Fibroblast of lung (primary cell): Measurements from ENCODE around the gene HOXB1. TPM values are rescaled to one million over a fixed set of nuclear protein-coding genes. Genes with fewer than 3 reads are reported as not detected.

Experiments
- DNase-seq, 2 donors: peaks; one replicate each; pipeline versions ENCODE4 v3.0.0 to v3.0.0-alpha.2; 2010; ENCODE audit warnings: low read depth in 2 of 2
- H2AFZ ChIP-seq: 2 replicates; pipeline ENCODE4 v1.5.1; 2012; ENCODE audit warnings: low read length, control low read depth, inconsistent platforms
- H3K27ac ChIP-seq: 2 replicates; pipeline ENCODE4 v1.5.1; 2011; ENCODE audit warnings: low read length, control low read depth; ENCODE audit not compliant: insufficient read depth
- H3K27me3 ChIP-seq: 2 replicates; pipeline ENCODE4 v1.5.1; 2011; ENCODE audit warnings: mild to moderate bottlenecking, low read length; ENCODE audit not compliant: control insufficient read depth, insufficient read depth
- H3K36me3 ChIP-seq: 2 replicates; pipeline ENCODE4 v1.5.1; 2011; ENCODE audit warnings: low read length; ENCODE audit not compliant: control insufficient read depth, insufficient read depth
- H3K4me1 ChIP-seq: 2 replicates; pipeline ENCODE4 v1.5.1; 2011; ENCODE audit warnings: low read length; ENCODE audit not compliant: control insufficient read depth, insufficient read depth; ENCODE audit errors: extremely low read depth
- H3K4me2 ChIP-seq: 2 replicates; pipeline ENCODE4 v1.5.1; 2011; ENCODE audit warnings: low read length, control low read depth; ENCODE audit not compliant: insufficient read depth; ENCODE audit errors: extremely low read depth
- H3K4me3 ChIP-seq, 4 experiments: fragments of 200-600 bp in 1 of 4; sonication (generic) in 1 of 4; replicated peaks in 1 of 4; 2 replicates each; pipeline ENCODE4 v1.5.1; 2011 to 2016; ENCODE audit warnings: low read length in 4 of 4, low read depth in 3 of 4, mild to moderate bottlenecking in 3 of 4, control low read depth in 2 of 4, inconsistent platforms in 1 of 4, mixed read lengths in 1 of 4; ENCODE audit not compliant: insufficient read depth in 1 of 4; ENCODE audit errors: control extremely low read depth in 1 of 4
- H3K79me2 ChIP-seq: 2 replicates; pipeline ENCODE4 v1.5.1; 2012; ENCODE audit warnings: mild to moderate bottlenecking, low read length, inconsistent platforms; ENCODE audit not compliant: control insufficient read depth, insufficient read depth
- H3K9ac ChIP-seq: 2 replicates; pipeline ENCODE4 v1.5.1; 2011; ENCODE audit warnings: mild to moderate bottlenecking, low read length, control low read depth; ENCODE audit not compliant: insufficient read depth
- H3K9me3 ChIP-seq: 2 replicates; pipeline ENCODE4 v1.5.1; 2012; ENCODE audit warnings: low read depth, low read length; ENCODE audit not compliant: control insufficient read depth, insufficient read depth
- H4K20me1 ChIP-seq: 2 replicates; pipeline ENCODE4 v1.5.1; 2011; ENCODE audit warnings: low read length; ENCODE audit not compliant: control insufficient read depth, insufficient read depth; ENCODE audit errors: extremely low read depth
- EZH2 ChIP-seq: IDR thresholded peaks from 2 replicates; pipeline ENCODE4 v1.5.1; 2012; ENCODE audit warnings: low read length, control low read depth, mild to moderate bottlenecking; ENCODE audit errors: missing control alignments
- polyA plus RNA-seq, 2 donors: library from polyadenylated mRNA; depleted of rRNA in 1 of 2; stranded (reverse) in 1 of 2; unstranded in 1 of 2; fragments of >200 nt; gene quantifications; 2 replicates each; pipeline ENCODE4 v1.2.1, GENCODE V29; 2011 to 2012; ENCODE audit warnings: missing spikeins in 1 of 2
- total RNA-seq: library from RNA; depleted of rRNA; stranded (reverse); fragments of >200 nt; gene quantifications from 2 replicates; pipeline ENCODE4 v1.2.1, GENCODE V29; 2014
- TF ChIP-seq, protein P1 (sequence below), 2 donors: IDR thresholded peaks in 1 of 2; conservative IDR thresholded peaks in 1 of 2; 1 replicate in 1 of 2; 2 replicates in 1 of 2; pipeline ENCODE4 v1.5.1; 2011 to 2012; ENCODE audit warnings: low read length in 2 of 2, control low read depth in 1 of 2, inconsistent platforms in 1 of 2, low read depth in 1 of 2, mild to moderate bottlenecking in 1 of 2

The HOXB1 gene
- total and polyA plus RNA-seq, 2 donors (not counting 1 experiment from before 2014, with no cell fraction given), result not detected

DNA sequence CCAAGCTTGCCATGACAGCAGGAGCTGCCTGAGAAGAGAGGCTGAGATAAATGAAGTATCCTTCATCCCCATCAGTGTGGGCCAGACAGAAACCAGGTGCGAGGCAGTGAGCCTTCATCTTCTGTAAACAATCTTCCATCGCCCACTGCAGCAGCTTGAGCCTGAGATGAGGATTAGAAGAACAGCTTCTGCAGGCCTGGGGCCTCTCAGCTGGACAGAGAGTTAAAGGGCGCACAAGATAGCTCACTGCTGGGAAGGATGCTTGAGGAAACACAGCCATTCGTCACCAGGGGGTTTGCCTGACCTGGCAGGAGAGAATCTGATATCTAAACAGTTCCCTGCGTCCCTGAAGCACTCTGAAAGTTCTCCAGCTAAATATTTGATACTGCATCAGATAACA, 27.1 kb downstream of the HOXB1 start:
- no peak overlapping the region for H2AFZ ChIP-seq
- no peaks in the 10 kb centered on the region for H3K79me2 ChIP-seq
- H3K27me3 ChIP-seq, result no peaks in the 10 kb centered on the region
- no peaks in the 10 kb centered on the region for H4K20me1 ChIP-seq
- H3K4me3 ChIP-seq, result no peak overlapping the region
- no peak overlapping the region for H3K9ac ChIP-seq
- H3K27ac ChIP-seq, result no peak overlapping the region
- TF ChIP-seq, protein P1, sequence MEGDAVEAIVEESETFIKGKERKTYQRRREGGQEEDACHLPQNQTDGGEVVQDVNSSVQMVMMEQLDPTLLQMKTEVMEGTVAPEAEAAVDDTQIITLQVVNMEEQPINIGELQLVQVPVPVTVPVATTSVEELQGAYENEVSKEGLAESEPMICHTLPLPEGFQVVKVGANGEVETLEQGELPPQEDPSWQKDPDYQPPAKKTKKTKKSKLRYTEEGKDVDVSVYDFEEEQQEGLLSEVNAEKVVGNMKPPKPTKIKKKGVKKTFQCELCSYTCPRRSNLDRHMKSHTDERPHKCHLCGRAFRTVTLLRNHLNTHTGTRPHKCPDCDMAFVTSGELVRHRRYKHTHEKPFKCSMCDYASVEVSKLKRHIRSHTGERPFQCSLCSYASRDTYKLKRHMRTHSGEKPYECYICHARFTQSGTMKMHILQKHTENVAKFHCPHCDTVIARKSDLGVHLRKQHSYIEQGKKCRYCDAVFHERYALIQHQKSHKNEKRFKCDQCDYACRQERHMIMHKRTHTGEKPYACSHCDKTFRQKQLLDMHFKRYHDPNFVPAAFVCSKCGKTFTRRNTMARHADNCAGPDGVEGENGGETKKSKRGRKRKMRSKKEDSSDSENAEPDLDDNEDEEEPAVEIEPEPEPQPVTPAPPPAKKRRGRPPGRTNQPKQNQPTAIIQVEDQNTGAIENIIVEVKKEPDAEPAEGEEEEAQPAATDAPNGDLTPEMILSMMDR (conservative IDR thresholded peaks at IDR 0.05 in 1 of 2, IDR thresholded peaks at IDR 0.05 in 1 of 2; ENCODE audit: low read depth in 1 of 2, low read length in 2 of 2), result no peak
- TF ChIP-seq EZH2, result no peak
- H3K9me3 ChIP-seq, result no peaks in the 10 kb centered on the region
- H3K4me1 ChIP-seq, result peaks cover 5% of the 10 kb centered on the region
- DNase-seq, result no peak
- no peaks in the 10 kb centered on the region for H3K36me3 ChIP-seq
- H3K4me2 ChIP-seq, result no peak overlapping the region

DNA sequence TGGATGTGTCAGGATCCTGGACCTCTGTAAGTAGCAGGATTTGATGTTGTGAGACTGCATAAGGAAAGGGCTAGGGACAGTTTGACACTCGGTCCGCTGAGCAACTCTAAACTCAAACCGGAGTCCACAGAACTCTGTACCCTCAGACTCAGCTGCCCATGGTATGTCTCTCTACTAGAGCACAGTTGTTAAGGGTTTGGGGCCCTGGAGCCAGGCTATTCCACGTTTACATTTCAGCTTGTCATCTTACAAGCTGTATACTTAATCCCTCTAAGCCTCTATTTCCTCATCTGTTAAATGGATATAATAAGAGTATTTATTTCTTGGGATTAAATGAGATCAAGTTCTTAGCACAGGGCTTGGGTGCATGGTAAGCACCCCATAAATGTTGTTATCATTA, 27.9 kb downstream of the HOXB1 start:
- Histone ChIP-seq H3K27ac (no peak overlapping the region), H3K4me3 (no peak overlapping the region), H3K79me2 (no peaks in the 10 kb centered on the region), H3K27me3 (no peaks in the 10 kb centered on the region), H3K36me3 (no peaks in the 10 kb centered on the region), H3K4me1 (peaks cover 7% of the 10 kb centered on the region), H3K9me3 (no peaks in the 10 kb centered on the region), H3K4me2 (no peak overlapping the region), H4K20me1 (no peaks in the 10 kb centered on the region), H2AFZ (no peak overlapping the region), H3K9ac (no peak overlapping the region)
- DNase-seq, result no peak
- no peak for TF ChIP-seq EZH2
- TF ChIP-seq, protein P1 (conservative IDR thresholded peaks at IDR 0.05 in 1 of 2, IDR thresholded peaks at IDR 0.05 in 1 of 2; ENCODE audit: low read depth in 1 of 2, low read length in 2 of 2), result no peak

DNA sequence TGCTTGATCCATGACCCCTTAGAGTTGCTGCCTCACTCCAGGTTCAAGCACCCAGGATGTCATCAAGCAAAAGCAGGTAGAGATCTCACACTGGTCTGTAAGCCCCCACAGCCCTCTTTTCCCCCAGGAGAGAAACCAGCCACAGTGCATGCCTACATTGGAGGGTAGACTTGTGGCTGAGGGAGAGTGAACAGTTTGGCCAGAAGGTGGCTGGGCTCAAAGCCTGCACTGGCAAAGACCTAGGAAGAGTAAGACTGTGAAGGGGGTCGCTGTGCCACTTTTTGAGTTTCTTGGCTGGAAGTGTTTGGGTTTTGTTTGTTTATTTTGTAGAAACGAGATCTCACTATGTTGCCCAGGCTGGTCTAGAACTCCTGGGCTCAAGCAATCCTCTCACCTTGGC, 28.5 kb downstream of the HOXB1 start:
- TF ChIP-seq, protein P1 (conservative IDR thresholded peaks at IDR 0.05 in 1 of 2, IDR thresholded peaks at IDR 0.05 in 1 of 2; ENCODE audit: low read depth in 1 of 2, low read length in 2 of 2), result no peak
- no peak for TF ChIP-seq EZH2

More for the DNA sequence above, 28.5 kb downstream of the HOXB1 start:
- H3K4me2 ChIP-seq, result no peak overlapping the region
- no peaks in the 10 kb centered on the region for H4K20me1 ChIP-seq
- H3K9ac ChIP-seq, result no peak overlapping the region
- H3K27me3 ChIP-seq, result no peaks in the 10 kb centered on the region
- H3K36me3 ChIP-seq, result no peaks in the 10 kb centered on the region
- no peak overlapping the region for H3K4me3 ChIP-seq
- no peaks in the 10 kb centered on the region for H3K79me2 ChIP-seq
- peaks cover 9% of the 10 kb centered on the region for H3K4me1 ChIP-seq
- no peaks in the 10 kb centered on the region for H3K9me3 ChIP-seq
- DNase-seq, result no peak
- no peak overlapping the region for H2AFZ ChIP-seq
- no peak overlapping the region for H3K27ac ChIP-seq
